HCT116 (cell line): ENCODE data around the gene CD44.

ENCODE experiments used
- CEBPB ChIP-seq: IDR thresholded peaks from 2 replicates; pipeline ENCODE4 v1.6.1; 2012; ENCODE audit warnings: low read depth
- EZH2 ChIP-seq: fragments of 200-600 bp; sonication (generic); IDR thresholded peaks from 2 replicates; pipeline ENCODE4 v1.6.1; 2017; ENCODE audit warnings: antibody characterized with exemption, mixed run types
- EZH2phosphoT487 ChIP-seq: fragments of 200-600 bp; IDR thresholded peaks from 2 replicates; pipeline ENCODE4 v1.6.1; 2018; ENCODE audit warnings: antibody characterized with exemption, borderline replicate concordance
- POLR2A ChIP-seq: IDR thresholded peaks from 2 replicates; pipeline ENCODE4 v1.7.0; 2011; ENCODE audit warnings: borderline replicate concordance; ENCODE audit not compliant: insufficient read depth, insufficient read length; ENCODE audit errors: extremely low read depth
- RAD21 ChIP-seq: IDR thresholded peaks from 2 replicates; pipeline ENCODE4 v1.6.1; 2012; ENCODE audit warnings: low read depth, mild to moderate bottlenecking
- SP1 ChIP-seq: IDR thresholded peaks from 2 replicates; pipeline ENCODE4 v1.6.1; 2012; ENCODE audit warnings: low read depth
- TF ChIP-seq, protein P1 (sequence below), 3 experiments: fragments of 200-600 bp in 1 of 3; sonication (generic) in 1 of 3; IDR thresholded peaks in 2 of 3; conservative IDR thresholded peaks in 1 of 3; 2 replicates each; pipeline ENCODE4 v1.5.1; 2012 to 2017; ENCODE audit warnings: low read depth in 2 of 3, low read length in 2 of 3, antibody characterized with exemption in 1 of 3, borderline replicate concordance in 1 of 3, control low read depth in 1 of 3, mild to moderate bottlenecking in 1 of 3, mixed read lengths in 1 of 3, mixed run types in 1 of 3, moderate library complexity in 1 of 3; ENCODE audit not compliant: insufficient read depth in 1 of 3

DNA sequence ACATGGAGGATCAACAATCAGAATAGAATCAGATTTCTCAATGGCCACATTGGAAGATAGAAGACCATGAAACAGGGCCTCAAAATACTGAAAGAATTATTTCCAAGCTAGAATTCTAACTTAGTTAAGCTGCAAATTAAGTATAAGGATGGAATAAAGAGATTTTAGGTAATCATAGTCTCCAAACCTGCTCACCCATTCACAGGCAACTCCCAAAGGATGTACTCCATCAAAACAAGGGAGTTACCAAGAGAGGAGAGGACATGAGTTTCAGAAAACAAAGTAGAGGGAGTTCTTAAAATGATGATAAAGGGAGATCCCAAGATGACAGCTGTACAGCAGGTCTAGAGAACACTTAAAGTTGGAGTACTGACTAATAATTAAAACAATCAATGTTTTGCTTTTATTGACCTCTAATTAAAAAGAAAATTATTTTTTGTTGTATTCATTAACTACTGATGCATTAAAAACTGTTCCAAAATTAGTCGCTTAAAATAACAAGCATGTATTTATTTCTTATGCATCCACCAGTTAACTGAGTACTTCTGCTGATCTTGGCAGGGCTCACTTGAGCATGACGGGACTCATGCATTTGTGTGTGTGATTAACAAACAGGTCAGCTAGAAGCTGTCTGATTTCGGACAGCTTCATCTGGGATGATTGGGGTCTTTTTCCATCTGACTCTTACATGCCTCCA is 95.6 kb downstream of the CD44 start:
- TF ChIP-seq RAD21 (no peak), POLR2A (no peak), EZH2 (no peak), EZH2phosphoT487 (no peak), CEBPB (no peak), SP1 (no peak)
- TF ChIP-seq, protein P1, sequence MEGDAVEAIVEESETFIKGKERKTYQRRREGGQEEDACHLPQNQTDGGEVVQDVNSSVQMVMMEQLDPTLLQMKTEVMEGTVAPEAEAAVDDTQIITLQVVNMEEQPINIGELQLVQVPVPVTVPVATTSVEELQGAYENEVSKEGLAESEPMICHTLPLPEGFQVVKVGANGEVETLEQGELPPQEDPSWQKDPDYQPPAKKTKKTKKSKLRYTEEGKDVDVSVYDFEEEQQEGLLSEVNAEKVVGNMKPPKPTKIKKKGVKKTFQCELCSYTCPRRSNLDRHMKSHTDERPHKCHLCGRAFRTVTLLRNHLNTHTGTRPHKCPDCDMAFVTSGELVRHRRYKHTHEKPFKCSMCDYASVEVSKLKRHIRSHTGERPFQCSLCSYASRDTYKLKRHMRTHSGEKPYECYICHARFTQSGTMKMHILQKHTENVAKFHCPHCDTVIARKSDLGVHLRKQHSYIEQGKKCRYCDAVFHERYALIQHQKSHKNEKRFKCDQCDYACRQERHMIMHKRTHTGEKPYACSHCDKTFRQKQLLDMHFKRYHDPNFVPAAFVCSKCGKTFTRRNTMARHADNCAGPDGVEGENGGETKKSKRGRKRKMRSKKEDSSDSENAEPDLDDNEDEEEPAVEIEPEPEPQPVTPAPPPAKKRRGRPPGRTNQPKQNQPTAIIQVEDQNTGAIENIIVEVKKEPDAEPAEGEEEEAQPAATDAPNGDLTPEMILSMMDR (IDR thresholded peaks at IDR 0.05 in 2 of 3, conservative IDR thresholded peaks at IDR 0.05 in 1 of 3; ENCODE audit: borderline replicate concordance in 1 of 3, insufficient read depth in 1 of 3, low read depth in 2 of 3, low read length in 2 of 3), result no peak
